Neural cell (in vitro differentiated cells): ENCODE results near the gene ASPRV1. TPM values are rescaled to one million over a fixed set of nuclear protein-coding genes. Genes with fewer than 3 reads are reported as not detected.

Source experiments
- H2AFZ ChIP-seq: fragments of 200-600, 300-800 bp; sonication (generic), shearing (Covaris generic); 2 replicates; pipeline ENCODE4 v1.6.0; 2014; ENCODE audit warnings: low read depth, mild to moderate bottlenecking, antibody characterized with exemption, low read length, moderate library complexity
- H3F3A ChIP-seq: fragments of 200-600 bp; shearing (Covaris generic); 2 replicates; pipeline ENCODE4 v1.6.1; 2016; ENCODE audit warnings: mild to moderate bottlenecking, moderate library complexity, mixed read lengths, antibody characterized with exemption, low read length; ENCODE audit not compliant: insufficient read depth, poor library complexity, severe bottlenecking
- H3K27ac ChIP-seq: fragments of 200-600, 300-800 bp; sonication (generic), shearing (Covaris generic); 2 replicates; pipeline ENCODE4 v1.5.1; 2014; ENCODE audit warnings: mild to moderate bottlenecking, low read length, moderate library complexity
- H3K27me3 ChIP-seq: fragments of 300-800, 200-600 bp; sonication (generic), shearing (Covaris generic); 2 replicates; pipeline ENCODE4 v1.6.0; 2014; ENCODE audit warnings: mild to moderate bottlenecking, low read depth, low read length, moderate library complexity; ENCODE audit not compliant: insufficient read depth
- H3K36me3 ChIP-seq: fragments of 300-800, 200-600 bp; sonication (generic), shearing (Covaris generic); 2 replicates; pipeline ENCODE4 v1.5.1; 2014; ENCODE audit warnings: mild to moderate bottlenecking, antibody characterized with exemption, low read length, moderate library complexity; ENCODE audit not compliant: insufficient read depth
- H3K4me2 ChIP-seq: fragments of 300-800, 200-600 bp; sonication (generic), shearing (Covaris generic); 2 replicates; pipeline ENCODE4 v1.6.0; 2014; ENCODE audit warnings: mild to moderate bottlenecking, low read length
- H3K4me3 ChIP-seq: fragments of 300-800, 200-600 bp; sonication (generic), shearing (Covaris generic); 2 replicates; pipeline ENCODE4 v1.5.1; 2014; ENCODE audit warnings: mild to moderate bottlenecking, low read length, moderate library complexity
- H3K79me2 ChIP-seq: fragments of 200-600 bp; shearing (Covaris generic); replicated peaks from 2 replicates; pipeline ENCODE4 v1.6.0; 2014; ENCODE audit warnings: mild to moderate bottlenecking, low read length, moderate library complexity; ENCODE audit not compliant: insufficient read depth
- H3K9ac ChIP-seq: fragments of 300-800, 200-600 bp; sonication (generic), shearing (Covaris generic); 2 replicates; pipeline ENCODE4 v1.6.1; 2016; ENCODE audit warnings: mild to moderate bottlenecking, low read length, mixed read lengths
- H3K9me2 ChIP-seq: fragments of 200-600 bp; shearing (Covaris generic); 2 replicates; pipeline ENCODE4 v1.6.1; 2016; ENCODE audit warnings: mild to moderate bottlenecking, low read length, mixed read lengths; ENCODE audit not compliant: insufficient read depth
- H3K9me3 ChIP-seq: fragments of 200-600, 300-800 bp; sonication (generic), shearing (Covaris generic); 2 replicates; pipeline ENCODE4 v1.6.1; 2016; ENCODE audit warnings: mild to moderate bottlenecking, mixed run types, low read length, moderate library complexity, mixed read lengths
- H4K20me1 ChIP-seq: fragments of 200-600 bp; shearing (Covaris generic); 2 replicates; pipeline ENCODE4 v1.6.1; 2016; ENCODE audit warnings: mild to moderate bottlenecking, mixed run types; ENCODE audit not compliant: insufficient read depth
- CTCF ChIP-seq: fragments of 450-650 bp; IDR thresholded peaks from 2 replicates; pipeline ENCODE4 v1.5.1; 2014; ENCODE audit warnings: antibody characterized with exemption, mild to moderate bottlenecking, moderate library complexity; ENCODE audit not compliant: poor library complexity, severe bottlenecking
- EP300 ChIP-seq: fragments of 450-650 bp; conservative IDR thresholded peaks from 2 replicates; pipeline ENCODE4 v1.6.1; 2014; ENCODE audit warnings: antibody characterized with exemption, mild to moderate bottlenecking, moderate library complexity; ENCODE audit not compliant: poor library complexity, severe bottlenecking
- EZH2 ChIP-seq: fragments of 200-600, 300-800 bp; shearing (Covaris generic), sonication (generic); IDR thresholded peaks from 2 replicates; pipeline ENCODE4 v1.6.1; 2014; ENCODE audit warnings: antibody characterized with exemption, low read length, borderline replicate concordance, mild to moderate bottlenecking; ENCODE audit not compliant: insufficient read depth, poor library complexity, severe bottlenecking
- MXI1 ChIP-seq: fragments of 450-650 bp; conservative IDR thresholded peaks from 2 replicates; pipeline ENCODE4 v1.6.1; 2014; ENCODE audit warnings: antibody characterized with exemption, mild to moderate bottlenecking; ENCODE audit not compliant: poor library complexity, severe bottlenecking
- POLR2AphosphoS5 ChIP-seq: IDR thresholded peaks from 2 replicates; pipeline ENCODE4 v1.6.1; 2012
- RAD21 ChIP-seq: fragments of 450-650 bp; conservative IDR thresholded peaks from 2 replicates; pipeline ENCODE4 v1.6.1; 2014; ENCODE audit warnings: antibody characterized with exemption, mild to moderate bottlenecking, moderate library complexity
- REST ChIP-seq: IDR thresholded peaks from 2 replicates; pipeline ENCODE4 v1.6.1; 2012; ENCODE audit warnings: borderline replicate concordance
- SMC3 ChIP-seq: fragments of 450-650 bp; conservative IDR thresholded peaks from 2 replicates; pipeline ENCODE4 v1.6.1; 2014; ENCODE audit warnings: antibody characterized with exemption, mild to moderate bottlenecking, moderate library complexity; ENCODE audit not compliant: poor library complexity
- TAF1 ChIP-seq: IDR thresholded peaks from 2 replicates; pipeline ENCODE4 v1.6.1; 2012; ENCODE audit warnings: low read depth
- polyA plus RNA-seq: library from polyadenylated mRNA; depleted of rRNA; stranded (reverse); fragments of >200 nt; gene quantifications from 2 replicates; pipeline ENCODE4 v1.2.3, GENCODE V29; 2014

ASPRV1 gene
- polyA plus RNA-seq, 1 donor from 2014 or later = 6.3 TPM

- TF ChIP-seq RAD21 (no peak), MXI1 (no peak), SMC3 (no peak), EZH2 (no peak), EP300 (no peak), REST (no peak), CTCF (no peak), POLR2AphosphoS5 (no peak), TAF1 (no peak)
- H3K79me2 ChIP-seq = peaks cover under 1% of the 10 kb centered on the region
Observed at GRCh38 chr2:69923116-69923515, 38.3 kb downstream of the ASPRV1 start.

GRCh38 chr2:69918401-69918800, 43.0 kb downstream of the ASPRV1 start:
- Histone ChIP-seq H3K9me2 (no peaks in the 10 kb centered on the region), H3K4me2 (no peak overlapping the region), H3K27ac (no peak overlapping the region), H3K9ac (no peak overlapping the region), H3K36me3 (peaks cover 5% of the 10 kb centered on the region), H2AFZ (no peak overlapping the region), H3F3A (no peaks in the 10 kb centered on the region), H4K20me1 (no peaks in the 10 kb centered on the region), H3K27me3 (no peaks in the 10 kb centered on the region), H3K4me3 (no peak overlapping the region), H3K79me2 (peaks cover 25% of the 10 kb centered on the region), H3K9me3 (no peaks in the 10 kb centered on the region)
- no peak for TF ChIP-seq POLR2AphosphoS5
- no peak for TF ChIP-seq EZH2
- TF ChIP-seq MXI1 = no peak
- no peak for TF ChIP-seq RAD21
- no peak for TF ChIP-seq TAF1
- TF ChIP-seq CTCF = no peak
- TF ChIP-seq EP300 = no peak
- TF ChIP-seq SMC3 = no peak
- no peak for TF ChIP-seq REST

More at GRCh38 chr2:69923116-69923515, 38.3 kb downstream of the ASPRV1 start:
- Histone ChIP-seq H3K4me2 (no peak overlapping the region), H3K9me2 (no peaks in the 10 kb centered on the region), H3K4me3 (no peak overlapping the region), H3K27me3 (no peaks in the 10 kb centered on the region), H3K27ac (no peak overlapping the region), H3K36me3 (peaks cover 7% of the 10 kb centered on the region), H3K9me3 (no peaks in the 10 kb centered on the region), H3K9ac (no peak overlapping the region), H3F3A (no peaks in the 10 kb centered on the region), H4K20me1 (no peaks in the 10 kb centered on the region), H2AFZ (no peak overlapping the region)
